ENCODE results near the gene PIGP. TPM values are rescaled to one million over a fixed set of nuclear protein-coding genes. Genes with fewer than 3 reads are reported as not detected.
A peak's percentile ranks its signal among the peaks of the same experiment; 100 is the strongest.

Gene PIGP
- total and polyA plus RNA-seq, 9 of the 15 experiments (the other 6 are each of a cell fraction or from before 2014, with no cell fraction given) = 18.3 to 122 (median 35.6) TPM

- TF ChIP-seq ZFP91 (CRISPR knock-in tag; IDR thresholded peaks at IDR 0.05) (no peak), ZNF274 (IDR thresholded peaks at IDR 0.05; ENCODE audit: borderline replicate concordance, low read depth, low read length) (no peak), MAX (CRISPR knock-in tag; IDR thresholded peaks at IDR 0.05) (no peak), MCM5 (IDR thresholded peaks at IDR 0.05; ENCODE audit: low read depth) (no peak), HINFP (tag; conservative IDR thresholded peaks at IDR 0.05; ENCODE audit: low read depth) (no peak), MCM2 (IDR thresholded peaks at IDR 0.05; ENCODE audit: low read depth) (no peak), ZNF134 (CRISPR knock-in tag; conservative IDR thresholded peaks at IDR 0.05) (no peak), BRD4 (IDR thresholded peaks at IDR 0.05) (no peak), HDAC2 (IDR thresholded peaks at IDR 0.05) (peak; percentile 71), RBM25 (IDR thresholded peaks at IDR 0.05; ENCODE audit: low read depth, low read length, severe bottlenecking) (no peak), TCF3 (CRISPR knock-in tag; IDR thresholded peaks at IDR 0.05) (peak; percentile 91), ATF3 (IDR thresholded peaks at IDR 0.05) (no peak), ATF3 (CRISPR knock-in tag; conservative IDR thresholded peaks at IDR 0.05) (no peak), ZNF436 (CRISPR knock-in tag; IDR thresholded peaks at IDR 0.05) (no peak), XRCC4 (IDR thresholded peaks at IDR 0.05; ENCODE audit: extremely low read depth, insufficient read depth, insufficient read length) (no peak), CREB3 (tag; conservative IDR thresholded peaks at IDR 0.05; ENCODE audit: low read depth) (no peak), BRF2 (IDR thresholded peaks at IDR 0.05; ENCODE audit: borderline replicate concordance, insufficient read depth, insufficient read length) (no peak), KDM4B (IDR thresholded peaks at IDR 0.05; ENCODE audit: borderline replicate concordance in 2 of 2, low read depth in 1 of 2) (no peak), RAD51 (IDR thresholded peaks at IDR 0.05; ENCODE audit: borderline replicate concordance, low read depth) (no peak; the same call in 1 of the 2 replicates), FOXA1 (IDR thresholded peaks at IDR 0.05; ENCODE audit: borderline replicate concordance) (no peak)
Observed at GRCh38 chr21:37085726-37086125, 12.9 kb upstream of the PIGP start (continued).

Data from K562 (cell line).